GM12873 (cell line): ENCODE measurements around the gene NMNAT3.

Source experiments
- TF ChIP-seq, protein P1 (sequence below): IDR thresholded peaks from 2 replicates; pipeline ENCODE4 v1.5.1; 2012; ENCODE audit warnings: low read depth, mild to moderate bottlenecking, moderate library complexity, low read length, control low read depth; ENCODE audit not compliant: insufficient read depth; ENCODE audit errors: missing control alignments

Gene NMNAT3

DNA sequence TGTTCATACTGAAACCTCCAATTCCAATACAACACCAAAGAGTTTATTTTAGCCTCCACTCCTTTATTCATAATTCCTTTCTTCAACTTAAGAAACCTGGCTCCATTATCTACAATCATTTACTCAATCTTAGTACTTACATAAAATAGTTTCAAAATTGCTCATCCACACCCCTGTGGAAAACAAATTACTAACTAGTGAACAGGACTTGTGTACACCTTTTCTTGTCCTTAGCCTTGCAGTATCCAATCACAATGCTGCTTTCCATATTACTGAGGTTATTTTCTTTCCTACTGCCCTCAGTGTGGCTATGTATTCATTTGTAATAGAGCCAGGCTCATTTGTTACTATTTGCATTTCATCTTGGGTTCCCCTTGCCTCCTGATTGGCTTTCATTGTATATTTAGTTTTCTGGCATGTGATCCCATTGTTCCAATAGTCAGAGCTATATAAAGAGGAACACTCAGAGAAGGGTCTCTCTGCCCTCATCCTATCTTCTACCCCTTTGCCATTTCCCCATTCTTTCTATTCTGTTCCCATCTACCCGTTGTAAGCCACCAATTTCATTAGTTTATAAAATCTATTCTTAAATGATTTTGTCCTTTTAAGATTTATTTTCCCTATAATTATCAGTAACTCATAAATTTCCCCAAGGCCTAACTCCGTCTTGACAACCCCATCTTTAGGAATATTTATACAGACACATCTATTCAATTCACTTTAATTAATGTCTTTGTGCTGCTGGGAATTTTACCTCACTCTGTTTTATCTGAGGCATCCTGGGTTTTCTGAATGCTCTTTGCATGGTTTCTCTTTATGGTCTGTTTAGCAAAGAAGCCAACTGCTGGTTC lies 70.3 kb downstream of the NMNAT3 start:
- TF ChIP-seq, protein P1, sequence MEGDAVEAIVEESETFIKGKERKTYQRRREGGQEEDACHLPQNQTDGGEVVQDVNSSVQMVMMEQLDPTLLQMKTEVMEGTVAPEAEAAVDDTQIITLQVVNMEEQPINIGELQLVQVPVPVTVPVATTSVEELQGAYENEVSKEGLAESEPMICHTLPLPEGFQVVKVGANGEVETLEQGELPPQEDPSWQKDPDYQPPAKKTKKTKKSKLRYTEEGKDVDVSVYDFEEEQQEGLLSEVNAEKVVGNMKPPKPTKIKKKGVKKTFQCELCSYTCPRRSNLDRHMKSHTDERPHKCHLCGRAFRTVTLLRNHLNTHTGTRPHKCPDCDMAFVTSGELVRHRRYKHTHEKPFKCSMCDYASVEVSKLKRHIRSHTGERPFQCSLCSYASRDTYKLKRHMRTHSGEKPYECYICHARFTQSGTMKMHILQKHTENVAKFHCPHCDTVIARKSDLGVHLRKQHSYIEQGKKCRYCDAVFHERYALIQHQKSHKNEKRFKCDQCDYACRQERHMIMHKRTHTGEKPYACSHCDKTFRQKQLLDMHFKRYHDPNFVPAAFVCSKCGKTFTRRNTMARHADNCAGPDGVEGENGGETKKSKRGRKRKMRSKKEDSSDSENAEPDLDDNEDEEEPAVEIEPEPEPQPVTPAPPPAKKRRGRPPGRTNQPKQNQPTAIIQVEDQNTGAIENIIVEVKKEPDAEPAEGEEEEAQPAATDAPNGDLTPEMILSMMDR = no peak

DNA sequence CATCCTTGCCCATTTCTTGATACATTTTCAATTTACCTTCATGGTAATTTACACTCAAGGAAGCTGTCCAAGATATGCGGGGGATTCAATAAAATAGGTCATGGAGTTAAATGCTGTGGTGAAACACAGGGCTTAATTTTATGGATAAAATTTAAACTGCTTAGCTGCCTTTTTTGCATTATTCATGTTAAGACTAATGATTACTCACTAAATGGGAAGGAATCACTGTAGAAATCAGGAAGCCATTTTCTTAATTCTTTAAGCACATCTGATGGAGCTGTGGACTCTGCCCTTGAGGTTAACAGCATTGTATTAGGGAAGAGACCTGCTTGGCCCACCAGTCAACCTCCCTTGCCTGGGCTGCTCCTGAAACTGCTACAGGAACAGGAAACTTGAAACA lies 75.8 kb downstream of the NMNAT3 start:
- TF ChIP-seq, protein P1 = no peak

DNA sequence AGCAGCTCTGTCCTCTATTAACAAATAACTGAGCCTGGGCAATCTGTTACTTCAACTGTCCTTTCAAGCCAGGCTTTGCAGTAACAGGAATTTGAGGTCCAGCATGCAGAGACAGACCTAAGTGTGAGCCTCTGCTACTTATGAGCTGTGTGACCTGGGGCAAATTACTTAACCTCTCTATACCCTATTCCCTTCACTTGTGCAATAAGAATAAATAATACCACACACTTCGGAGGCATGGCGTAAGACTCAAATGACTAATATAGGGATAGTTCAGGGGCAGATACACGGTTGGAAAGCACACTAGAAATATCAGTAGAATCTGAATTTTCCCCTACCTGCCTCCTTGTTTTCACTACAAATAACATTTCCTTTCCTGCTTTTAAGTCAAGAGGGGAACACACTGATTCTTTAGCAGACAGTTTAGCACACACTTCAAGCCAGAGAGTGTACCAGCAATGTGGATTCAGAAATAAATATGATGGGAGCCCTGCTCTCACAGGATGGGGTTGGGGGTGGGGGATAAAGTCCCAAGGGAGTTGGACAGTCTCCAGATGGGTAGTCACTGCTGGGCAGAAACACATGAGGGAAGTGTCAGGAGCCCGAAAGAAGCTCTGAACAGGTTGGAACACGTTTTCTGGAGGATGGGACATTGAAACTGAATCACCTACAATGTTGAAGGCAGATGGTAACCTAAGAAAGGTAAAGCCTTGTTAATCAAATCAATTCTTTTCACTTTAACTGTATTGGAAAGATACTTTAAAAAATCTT lies 76.4 kb downstream of the NMNAT3 start:
- TF ChIP-seq, protein P1 = no peak

DNA sequence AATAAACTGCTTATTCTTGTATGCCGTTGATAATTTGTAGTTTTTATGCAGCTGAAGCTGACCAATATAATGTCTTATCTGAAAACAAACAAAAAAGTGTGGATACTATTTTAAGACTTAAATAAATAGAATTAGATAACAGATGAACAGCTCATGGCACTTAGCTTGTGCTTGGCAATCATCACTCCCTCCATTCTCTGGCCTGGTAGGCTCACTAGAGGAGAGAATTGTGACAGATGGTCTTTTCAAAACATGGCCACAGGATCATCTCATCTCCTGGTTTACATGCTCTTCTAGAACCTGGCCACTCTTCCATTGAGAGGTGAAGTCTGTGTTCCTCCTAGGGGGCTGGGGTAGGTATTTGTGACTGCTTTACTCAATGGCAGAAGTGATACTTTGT lies 79.8 kb downstream of the NMNAT3 start:
- TF ChIP-seq, protein P1 = no peak

DNA sequence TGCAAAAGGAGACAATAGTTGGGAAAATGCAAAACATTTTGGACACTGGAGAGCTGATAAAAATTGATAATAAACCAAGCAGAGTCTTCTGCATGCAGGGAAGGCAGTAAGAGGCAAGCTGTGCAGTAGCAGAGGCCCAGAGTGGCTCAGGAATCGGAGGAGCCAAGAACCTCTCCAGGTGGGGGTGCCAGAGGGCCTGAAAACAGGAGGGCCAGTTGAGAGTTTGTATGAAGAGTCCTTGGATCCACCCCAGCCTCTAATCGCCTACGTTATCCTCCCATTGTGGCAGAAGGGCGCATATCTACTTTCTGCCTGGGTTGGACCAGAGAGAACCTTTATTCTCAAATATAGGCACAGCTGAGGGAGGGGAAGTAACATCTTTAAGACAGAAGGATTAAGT lies 89.3 kb downstream of the NMNAT3 start:
- TF ChIP-seq, protein P1 = peak; percentile 28

DNA sequence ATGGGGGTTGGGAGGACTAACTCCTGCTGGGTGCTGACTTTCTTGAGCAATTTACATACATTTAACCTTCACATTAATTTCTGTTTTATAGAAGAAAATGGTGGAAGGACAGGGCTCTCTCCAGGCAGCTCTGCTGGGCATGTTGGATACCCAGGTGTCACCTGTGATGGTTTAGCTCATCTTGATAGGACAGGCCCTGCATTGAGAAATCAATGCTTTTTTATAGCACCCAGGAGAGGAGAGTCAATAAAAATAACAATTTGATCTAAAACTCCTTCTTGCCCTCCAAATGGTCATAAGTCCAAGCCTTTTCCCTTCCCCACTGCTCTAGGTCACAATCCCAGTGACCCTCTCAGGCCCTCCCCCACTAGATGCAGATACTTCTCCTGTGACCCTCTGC lies 90.0 kb downstream of the NMNAT3 start:
- TF ChIP-seq, protein P1 = no peak

DNA sequence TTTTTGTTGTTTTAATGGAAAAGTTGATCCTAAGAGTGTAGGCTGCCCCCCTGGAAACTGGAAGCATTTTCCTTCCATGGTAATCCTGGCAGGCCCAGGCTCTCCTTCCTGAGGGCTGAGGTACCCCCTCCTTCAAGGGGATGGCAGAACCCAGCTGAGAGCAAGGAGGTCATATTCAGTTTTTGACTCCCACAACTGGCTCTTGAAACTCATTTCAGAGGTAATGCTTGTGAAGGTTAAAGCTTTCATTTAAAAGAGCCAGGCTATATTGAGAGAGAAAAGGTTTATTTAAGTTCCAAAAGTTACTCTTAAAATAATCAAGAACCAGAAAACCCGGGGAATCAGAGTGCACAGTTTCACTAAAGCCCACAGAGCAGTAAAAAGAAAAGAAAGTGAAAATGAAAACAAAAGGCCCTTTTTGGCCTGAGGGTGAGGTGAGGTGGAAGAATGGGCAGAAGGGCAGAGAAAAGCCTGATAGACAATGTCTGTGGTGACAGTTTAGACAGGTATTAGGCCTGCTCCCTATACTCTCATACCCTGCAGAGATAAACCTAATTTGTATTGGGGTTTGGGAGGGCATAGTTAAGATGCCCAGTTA lies 91.3 kb downstream of the NMNAT3 start:
- TF ChIP-seq, protein P1 = no peak
